Bladder microvascular endothelial cell (primary cell): ENCODE measurements around the gene VSNL1. TPM values are rescaled to one million over a fixed set of nuclear protein-coding genes. Genes with fewer than 3 reads are reported as not detected.

ENCODE experiments used
- total RNA-seq: library from RNA; depleted of rRNA; stranded (reverse); fragments of >200 nt; gene quantifications from 2 replicates; pipeline ENCODE4 v1.2.3, GENCODE V29; 2014

The VSNL1 gene
- total RNA-seq = not detected in 2 replicates

GRCh38 chr2:17540093-17540812, at the start of gene VSNL1:
VSNL1 (plus strand) TSS chr2:17540696; CDS start chr2:17592075, 51,379 bp downstream.

GRCh38 chr2:17518212-17519154, 22.0 kb upstream of the VSNL1 start, which contains the start of gene RAD51AP2:
RAD51AP2 (minus strand) TSS chr2:17518440; CDS start chr2:17518415, 25 bp downstream.

Other genes with a start within 250 kb of the VSNL1 start
- not detected in 2 replicates for gene RAD51AP2, start 22.3 kb upstream of the VSNL1 start, total RNA-seq
- gene SMC6, start 213.1 kb downstream of the VSNL1 start, total RNA-seq = 18.1 and 37.7 TPM in 2 replicates
- gene GEN1, start 213.4 kb downstream of the VSNL1 start, total RNA-seq = 7.1 and 13.8 TPM in 2 replicates